ENCODE results near the gene GRPEL2. TPM values are rescaled to one million over a fixed set of nuclear protein-coding genes. Genes with fewer than 3 reads are reported as not detected.
A peak's percentile ranks its signal among the peaks of the same experiment; 100 is the strongest.
"Not testable (repeated sequence)": the region's sequence is repeated elsewhere in the genome, so short reads cannot be mapped to it uniquely, and the experiment has no call there.

Gene GRPEL2
- polyA plus RNA-seq, 6 donors from 2014 or later = 0.49 to 3.4 (median 2.0) TPM

- no peak for DNase-seq
- Mint-ChIP-seq H3K4me3 (no peak overlapping the region), H3K27ac (no peak overlapping the region), H3K9me3 (no peaks in the 10 kb centered on the region), H3K4me1 (no peaks in the 10 kb centered on the region), H3K27me3 (peaks cover 0 to 5% (median 0%) of the 10 kb centered on the region in 3 donors), H3K36me3 (no peaks in the 10 kb centered on the region)
- ATAC-seq (ENCODE audit: low read depth in 2 of 2) = no peak
These were observed 44.5 kb downstream of the GRPEL2 start for GRCh38 chr5:149389552-149390495.

- H3K4me1 Mint-ChIP-seq; H3K27ac Mint-ChIP-seq; ATAC-seq (ENCODE audit: low read depth in 2 of 2); H3K9me3 Mint-ChIP-seq; DNase-seq; H3K36me3 Mint-ChIP-seq; H3K27me3 Mint-ChIP-seq; H3K4me3 Mint-ChIP-seq: not testable (repeated sequence)
These were observed 45.8 kb downstream of the GRPEL2 start for GRCh38 chr5:149391076-149391475.

- Mint-ChIP-seq H3K4me3 (no peak overlapping the region), H3K36me3 (no peaks in the 10 kb centered on the region), H3K27me3 (peaks cover 0 to 10% (median 0%) of the 10 kb centered on the region in 3 donors), H3K9me3 (peaks cover 0 to 3% (median 0%) of the 10 kb centered on the region in 7 donors), H3K4me1 (no peaks in the 10 kb centered on the region), H3K27ac (no peak overlapping the region)
- DNase-seq = no peak
- no peak for ATAC-seq (ENCODE audit: low read depth in 2 of 2)
These were observed 46.2 kb downstream of the GRPEL2 start for GRCh38 chr5:149391524-149391923.

- H3K27ac Mint-ChIP-seq = no peak overlapping the region
- no peak overlapping the region for H3K4me3 Mint-ChIP-seq
- H3K4me1 Mint-ChIP-seq = no peaks in the 10 kb centered on the region
- H3K36me3 Mint-ChIP-seq = no peaks in the 10 kb centered on the region
- ATAC-seq (ENCODE audit: low read depth in 2 of 2) (no peak), DNase-seq (no peak)
- H3K27me3 Mint-ChIP-seq = peaks cover 0 to 13% (median 3%) of the 10 kb centered on the region in 3 donors
- peaks cover 0 to 3% (median 0%) of the 10 kb centered on the region in 7 donors for H3K9me3 Mint-ChIP-seq
These were observed 47.4 kb downstream of the GRPEL2 start for GRCh38 chr5:149392718-149393117.

GRCh38 chr5:149394996-149395395 lies 49.7 kb downstream of the GRPEL2 start:
- H3K27ac Mint-ChIP-seq; H3K4me1 Mint-ChIP-seq; H3K36me3 Mint-ChIP-seq; H3K4me3 Mint-ChIP-seq; ATAC-seq (ENCODE audit: low read depth in 2 of 2); DNase-seq; H3K9me3 Mint-ChIP-seq: not testable (repeated sequence)
- H3K27me3 Mint-ChIP-seq = peaks cover 6 to 13% (median 11%) of the 10 kb centered on the region in 3 donors

- peaks cover 0 to 4% (median 0%) of the 10 kb centered on the region in 7 donors for H3K9me3 Mint-ChIP-seq
- H3K4me3 Mint-ChIP-seq = no peak overlapping the region
These were observed 52.2 kb downstream of the GRPEL2 start for GRCh38 chr5:149397530-149397929.

GRCh38 chr5:149398747-149399266 lies 53.5 kb downstream of the GRPEL2 start:
- DNase-seq; H3K4me1 Mint-ChIP-seq; H3K4me3 Mint-ChIP-seq; H3K9me3 Mint-ChIP-seq; H3K27ac Mint-ChIP-seq; ATAC-seq (ENCODE audit: low read depth in 2 of 2); H3K36me3 Mint-ChIP-seq: not testable (repeated sequence)
- H3K27me3 Mint-ChIP-seq = peaks cover 6 to 16% (median 13%) of the 10 kb centered on the region in 3 donors

More at GRCh38 chr5:149397530-149397929, 52.2 kb downstream of the GRPEL2 start:
- no peak for DNase-seq
- Mint-ChIP-seq H3K27ac (no peak overlapping the region), H3K27me3 (peaks cover 6 to 13% (median 11%) of the 10 kb centered on the region in 3 donors), H3K4me1 (no peaks in the 10 kb centered on the region), H3K36me3 (no peaks in the 10 kb centered on the region)
- ATAC-seq (ENCODE audit: low read depth in 2 of 2) = no peak

- H3K4me1 Mint-ChIP-seq = no peaks in the 10 kb centered on the region
- no peak overlapping the region for H3K4me3 Mint-ChIP-seq
- peaks cover 6 to 19% (median 18%) of the 10 kb centered on the region in 3 donors for H3K27me3 Mint-ChIP-seq
- peaks cover 0 to 4% (median 0%) of the 10 kb centered on the region in 7 donors for H3K9me3 Mint-ChIP-seq
- no peak for DNase-seq
- ATAC-seq (ENCODE audit: low read depth in 2 of 2) = no peak
- H3K27ac Mint-ChIP-seq = peak overlapping the region in 1 of 6 donors; percentile 41
- no peaks in the 10 kb centered on the region for H3K36me3 Mint-ChIP-seq
These were observed 54.5 kb downstream of the GRPEL2 start for GRCh38 chr5:149399775-149400174.

- no peak overlapping the region for H3K4me3 Mint-ChIP-seq
- no peaks in the 10 kb centered on the region for H3K4me1 Mint-ChIP-seq
- DNase-seq (no peak), ATAC-seq (ENCODE audit: low read depth in 2 of 2) (no peak)
- no peak overlapping the region for H3K27ac Mint-ChIP-seq
- peaks cover 0 to 3% (median 0%) of the 10 kb centered on the region in 7 donors for H3K9me3 Mint-ChIP-seq
- no peaks in the 10 kb centered on the region for H3K36me3 Mint-ChIP-seq
- H3K27me3 Mint-ChIP-seq = peaks cover 6 to 18% (median 15%) of the 10 kb centered on the region in 3 donors
These were observed 55.0 kb downstream of the GRPEL2 start for GRCh38 chr5:149400304-149400703.

- Mint-ChIP-seq H3K27me3 (peaks cover 6 to 25% (median 15%) of the 10 kb centered on the region in 3 donors), H3K36me3 (no peaks in the 10 kb centered on the region), H3K27ac (no peak overlapping the region), H3K4me1 (no peaks in the 10 kb centered on the region), H3K9me3 (peaks cover 0 to 3% (median 0%) of the 10 kb centered on the region in 7 donors), H3K4me3 (no peak overlapping the region)
- ATAC-seq (ENCODE audit: low read depth in 2 of 2) (no peak), DNase-seq (no peak)
These were observed 55.8 kb downstream of the GRPEL2 start for GRCh38 chr5:149401051-149401450.

GRCh38 chr5:149402291-149402690 lies 57.0 kb downstream of the GRPEL2 start:
- H3K9me3 Mint-ChIP-seq = peaks cover 0 to 3% (median 0%) of the 10 kb centered on the region in 7 donors
- no peak overlapping the region for H3K27ac Mint-ChIP-seq
- H3K27me3 Mint-ChIP-seq = peaks cover 11 to 27% (median 14%) of the 10 kb centered on the region in 3 donors
- H3K36me3 Mint-ChIP-seq = no peaks in the 10 kb centered on the region
- H3K4me1 Mint-ChIP-seq = no peaks in the 10 kb centered on the region
- no peak for DNase-seq
- no peak overlapping the region for H3K4me3 Mint-ChIP-seq
- no peak for ATAC-seq (ENCODE audit: low read depth in 2 of 2)

Data from naive B cell (primary cell).